NCI-H2196 treated with DMSO at 0.1 percent for 48 hours (cell line): Measurements from ENCODE around the gene SCAF4.
"Not testable (repeated sequence)": the region's sequence is repeated elsewhere in the genome, so short reads cannot be mapped to it uniquely, and the experiment has no call there.

ENCODE experiments used
- DNase-seq: peaks from one replicate; lab custom pipeline; 2025; ENCODE audit not compliant: unreplicated experiment; lab: John Stamatoyannopoulos, UW

SCAF4 gene

GRCh38 chr21:31647650-31648049 is 84.3 kb downstream of the SCAF4 start:
- no peak for DNase-seq

DNA sequence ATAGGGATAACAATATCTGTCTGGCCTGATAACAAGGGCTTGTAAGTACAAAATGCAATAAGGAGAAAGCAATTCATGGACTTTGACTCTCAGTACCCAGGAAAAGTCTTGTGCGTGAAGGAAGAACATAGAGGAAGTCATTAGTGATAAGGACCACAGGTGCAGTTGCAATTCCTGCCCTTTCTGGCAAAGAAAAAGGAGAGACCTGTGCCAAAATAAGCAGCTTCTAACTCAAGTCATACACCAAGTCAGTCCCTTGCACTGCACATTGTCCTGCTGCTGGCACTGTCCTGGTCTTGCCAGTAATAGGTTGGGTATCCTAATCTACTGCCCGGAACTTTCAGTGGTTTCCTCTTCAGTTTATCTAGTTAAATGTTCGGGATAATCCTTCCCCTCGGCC is 87.3 kb downstream of the SCAF4 start:
- DNase-seq: no peak

DNA sequence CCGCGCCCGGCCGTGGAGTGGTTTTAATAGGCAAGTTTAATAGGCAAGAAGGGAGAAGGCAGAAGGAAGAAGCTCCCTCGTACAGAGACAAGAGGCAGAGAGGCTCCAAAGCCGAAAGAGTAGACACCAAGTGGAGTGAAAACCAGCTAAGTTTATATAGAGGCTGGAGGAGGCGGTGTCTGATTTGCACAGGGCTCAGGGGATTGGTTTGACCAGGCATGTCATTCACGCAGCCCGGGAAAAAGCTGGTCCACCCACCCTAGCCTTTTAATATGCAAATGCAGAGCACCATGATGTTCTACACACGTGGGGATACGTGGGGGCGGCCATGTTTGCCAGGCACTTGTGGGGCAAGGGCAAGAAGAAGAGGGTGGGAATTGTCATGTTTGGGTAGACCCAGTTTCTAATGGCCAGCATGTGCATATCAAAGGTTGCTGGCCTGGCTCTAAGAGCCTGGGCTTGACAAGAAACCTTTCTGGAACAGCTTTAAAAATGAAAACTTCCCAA is 90.4 kb downstream of the SCAF4 start:
- no peak for DNase-seq

GRCh38 chr21:31636874-31637273 is 95.0 kb downstream of the SCAF4 start:
- DNase-seq: no peak

DNA sequence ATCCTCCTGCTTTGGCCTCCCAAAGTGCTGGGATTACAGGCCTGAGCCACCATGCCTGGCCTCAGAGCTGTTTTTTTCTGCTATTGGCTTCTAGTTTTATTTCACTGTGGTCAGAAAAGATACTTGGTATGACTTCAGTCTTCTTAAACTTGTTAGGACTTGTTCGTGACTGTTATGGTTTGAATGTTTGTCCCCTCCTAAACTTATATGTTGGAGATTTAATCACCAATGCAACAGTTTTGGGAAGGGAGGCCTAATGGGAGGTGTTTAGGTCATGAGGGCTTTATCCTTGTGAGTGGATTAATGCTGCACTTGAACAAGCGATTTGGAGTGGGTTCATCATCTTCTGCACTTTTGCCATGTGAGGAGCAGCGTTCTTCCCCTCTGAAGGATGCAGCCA is 96.9 kb downstream of the SCAF4 start:
- no peak for DNase-seq

DNA sequence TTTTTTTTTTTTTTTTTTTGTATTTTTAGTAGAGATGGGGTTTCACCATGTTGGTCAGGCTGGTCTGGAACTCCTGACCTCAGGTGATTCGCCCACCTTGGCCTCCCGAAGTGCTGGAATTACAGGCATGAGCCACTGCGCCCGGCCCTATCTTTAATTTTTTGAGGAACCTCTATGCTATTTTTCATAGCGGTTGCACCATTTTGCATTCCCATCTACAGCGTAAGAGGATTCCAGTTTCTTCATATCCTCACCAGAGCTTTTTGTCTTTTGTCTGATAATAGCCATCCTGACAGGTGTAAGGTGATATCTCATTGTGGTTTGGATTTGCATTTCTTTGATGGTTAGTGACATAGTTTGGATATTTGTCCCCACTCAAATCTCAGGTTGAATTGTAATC is 100.0 kb downstream of the SCAF4 start:
- DNase-seq: not testable (repeated sequence)

- DNase-seq: peak; percentile 75
These were observed 101.8 kb downstream of the SCAF4 start for GRCh38 chr21:31629972-31630711.

- DNase-seq: no peak
These were observed 106.9 kb downstream of the SCAF4 start for GRCh38 chr21:31624961-31625491.

GRCh38 chr21:31624181-31624580 is 107.7 kb downstream of the SCAF4 start:
- no peak for DNase-seq

DNA sequence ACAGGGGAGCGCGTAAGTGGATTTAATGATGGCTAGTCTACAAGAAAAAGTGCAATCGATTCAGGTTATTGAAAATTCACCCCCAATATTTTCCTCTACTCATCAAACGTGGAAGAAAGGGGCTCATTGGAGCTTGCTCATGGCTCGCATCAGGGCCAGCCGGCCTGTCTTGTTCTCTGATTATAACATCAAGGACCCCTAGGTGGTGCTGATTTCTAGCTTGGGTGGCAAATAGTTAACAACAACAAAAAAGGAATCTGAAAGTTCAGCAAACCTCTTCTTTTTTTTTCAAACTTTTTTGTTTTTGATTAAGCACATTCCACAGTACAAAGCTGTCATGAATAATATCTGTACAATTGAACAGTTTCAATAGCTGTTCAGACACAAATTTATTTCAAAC is 108.3 kb downstream of the SCAF4 start:
- DNase-seq: no peak

GRCh38 chr21:31622397-31622796 is 109.5 kb downstream of the SCAF4 start:
- no peak for DNase-seq
